Ishikawa (cell line): ENCODE data around the gene NAA50.

Experiments used
- CREB1 ChIP-seq: IDR thresholded peaks from 2 replicates; pipeline ENCODE4 v1.6.1; 2012; ENCODE audit warnings: low read depth
- EGR1 ChIP-seq: IDR thresholded peaks from 2 replicates; pipeline ENCODE4 v1.6.1; 2012
- YY1 ChIP-seq: IDR thresholded peaks from 2 replicates; pipeline ENCODE4 v1.6.1; 2012; ENCODE audit warnings: low read depth
- TF ChIP-seq, protein P1 (sequence below): IDR thresholded peaks from 2 replicates; pipeline ENCODE4 v1.6.1; 2012

GRCh38 chr3:113714702-113715101, 31.3 kb downstream of the NAA50 start:
- no peak for TF ChIP-seq YY1
- TF ChIP-seq, protein P1, sequence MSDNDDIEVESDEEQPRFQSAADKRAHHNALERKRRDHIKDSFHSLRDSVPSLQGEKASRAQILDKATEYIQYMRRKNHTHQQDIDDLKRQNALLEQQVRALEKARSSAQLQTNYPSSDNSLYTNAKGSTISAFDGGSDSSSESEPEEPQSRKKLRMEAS = no peak
- no peak for TF ChIP-seq CREB1
- TF ChIP-seq EGR1 = no peak
